Stimulated activated CD4-positive, alpha-beta T cell treated with anti-CD3 and anti-CD28 coated beads, Interleukin-12 subunit alpha, Interleukin-12 subunit beta, amount 100 ng/mL, for 24 hours (primary cell): Measurements from ENCODE around the gene CDK17.

Source experiments
- DNase-seq, 2 experiments: peaks; one replicate each; pipeline ENCODE4 v3.0.0-alpha.2; 2020; ENCODE audit warnings: low read depth in 2 of 2

CDK17 gene

DNA sequence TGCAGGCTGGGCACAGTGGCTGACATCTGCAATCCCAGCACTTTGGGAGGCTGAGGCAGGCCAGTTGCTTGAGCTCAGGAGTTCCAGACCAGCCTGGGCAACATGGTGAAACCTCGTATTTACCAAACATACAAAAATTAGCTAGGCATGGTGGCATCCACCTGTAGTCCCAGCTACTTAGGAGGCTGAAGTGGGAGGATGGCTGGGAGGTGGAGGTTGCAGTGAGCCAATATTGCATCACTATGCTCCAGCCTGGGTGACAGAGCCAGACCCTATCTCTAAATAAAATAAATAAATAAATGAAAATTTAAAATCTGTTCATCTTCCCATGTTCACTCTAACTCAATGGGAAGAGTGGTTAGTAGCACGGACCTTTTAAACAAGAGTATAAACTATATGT, 134.8 kb downstream of the CDK17 start:
- DNase-seq = no peak

GRCh38 chr12:96263449-96263902, 136.8 kb downstream of the CDK17 start:
- DNase-seq = no peak

DNA sequence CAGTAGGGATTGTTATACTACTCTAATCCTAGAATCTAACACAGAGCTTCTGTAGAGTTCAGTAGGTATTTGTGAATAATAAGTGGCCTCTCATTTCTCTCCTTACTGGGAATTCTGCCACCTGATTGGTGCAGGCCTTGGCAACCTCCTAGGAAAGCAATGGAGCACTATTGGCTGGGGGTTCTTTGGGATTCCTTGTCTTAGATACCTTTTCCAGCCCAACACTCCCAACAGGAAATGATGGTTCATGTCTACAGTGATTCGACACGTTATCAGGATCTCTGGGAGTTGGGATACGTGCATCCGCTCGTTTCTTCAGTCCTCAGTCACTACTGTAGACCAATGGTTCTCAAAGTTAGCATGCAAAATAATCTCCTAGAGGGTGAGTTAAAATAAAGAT, 138.7 kb downstream of the CDK17 start:
- no peak for DNase-seq

GRCh38 chr12:96260644-96261043, 139.6 kb downstream of the CDK17 start:
- no peak for DNase-seq

- DNase-seq = no peak
These were observed 140.0 kb downstream of the CDK17 start for GRCh38 chr12:96260231-96260630.

DNA sequence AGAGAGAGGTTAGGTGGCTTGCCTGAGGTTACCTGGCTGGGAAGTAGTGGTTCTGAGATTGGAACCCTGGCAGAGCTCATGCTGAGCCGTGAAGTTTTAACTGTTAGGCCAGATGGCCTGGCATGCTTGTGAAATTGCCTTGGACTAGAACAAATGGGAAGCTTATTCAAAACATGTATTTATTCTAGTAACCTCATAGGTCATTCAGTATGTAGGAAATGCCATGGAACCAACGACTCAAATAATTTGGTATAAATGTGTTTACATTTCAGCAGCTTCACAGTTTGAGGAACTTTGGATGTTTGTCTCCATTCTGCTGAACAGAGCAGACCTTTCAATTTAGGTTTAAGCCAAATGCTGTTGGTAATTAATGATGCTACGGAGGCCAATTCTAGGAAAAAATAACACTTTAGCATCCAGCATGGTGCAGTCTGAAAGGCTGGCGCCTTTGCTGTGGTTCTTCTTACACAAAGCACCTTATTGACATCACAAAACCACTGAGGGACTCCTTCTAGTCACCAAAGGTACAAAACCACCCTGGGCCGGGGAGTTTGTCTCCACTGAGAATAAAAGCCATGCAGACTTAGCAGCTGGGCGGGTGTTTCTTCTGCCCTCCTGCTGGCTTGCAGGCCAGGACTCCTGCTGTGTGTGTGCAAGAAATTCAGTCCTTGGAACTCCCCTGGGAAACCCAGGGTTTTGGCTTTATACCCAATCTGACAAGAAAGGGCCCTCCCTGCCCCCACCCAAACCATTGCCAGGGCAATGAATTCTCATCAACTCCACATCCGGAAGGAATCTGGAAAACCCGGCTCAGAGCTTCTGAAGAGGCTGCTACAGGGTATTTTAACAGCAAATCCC, 141.9 kb downstream of the CDK17 start:
- DNase-seq = no peak

DNA sequence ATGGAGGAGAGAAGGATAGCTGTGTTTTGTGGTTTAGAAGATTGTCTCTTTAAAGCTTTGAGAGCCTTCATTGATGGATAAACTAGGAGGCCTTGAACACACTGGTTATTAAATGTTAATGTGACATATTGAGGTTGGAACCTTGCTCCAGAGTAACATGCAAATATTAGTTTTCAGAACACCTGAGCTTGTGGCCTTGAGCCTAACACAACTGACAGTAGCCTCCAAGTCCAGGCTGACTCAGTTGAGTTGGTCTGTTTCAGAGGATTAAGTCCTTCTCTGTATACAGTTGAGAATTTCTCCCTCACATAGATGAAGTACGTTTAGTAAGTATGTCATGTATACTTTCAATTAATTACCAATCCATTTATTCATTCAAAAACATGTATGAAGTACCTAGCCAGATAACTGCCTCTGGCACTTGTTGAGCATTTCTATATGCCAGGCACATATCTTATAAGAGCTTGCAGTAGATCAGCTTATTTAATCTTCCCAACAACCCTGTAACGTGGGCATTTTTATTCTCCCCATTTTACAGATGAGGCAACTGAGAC, 142.6 kb downstream of the CDK17 start:
- no peak for DNase-seq

DNA sequence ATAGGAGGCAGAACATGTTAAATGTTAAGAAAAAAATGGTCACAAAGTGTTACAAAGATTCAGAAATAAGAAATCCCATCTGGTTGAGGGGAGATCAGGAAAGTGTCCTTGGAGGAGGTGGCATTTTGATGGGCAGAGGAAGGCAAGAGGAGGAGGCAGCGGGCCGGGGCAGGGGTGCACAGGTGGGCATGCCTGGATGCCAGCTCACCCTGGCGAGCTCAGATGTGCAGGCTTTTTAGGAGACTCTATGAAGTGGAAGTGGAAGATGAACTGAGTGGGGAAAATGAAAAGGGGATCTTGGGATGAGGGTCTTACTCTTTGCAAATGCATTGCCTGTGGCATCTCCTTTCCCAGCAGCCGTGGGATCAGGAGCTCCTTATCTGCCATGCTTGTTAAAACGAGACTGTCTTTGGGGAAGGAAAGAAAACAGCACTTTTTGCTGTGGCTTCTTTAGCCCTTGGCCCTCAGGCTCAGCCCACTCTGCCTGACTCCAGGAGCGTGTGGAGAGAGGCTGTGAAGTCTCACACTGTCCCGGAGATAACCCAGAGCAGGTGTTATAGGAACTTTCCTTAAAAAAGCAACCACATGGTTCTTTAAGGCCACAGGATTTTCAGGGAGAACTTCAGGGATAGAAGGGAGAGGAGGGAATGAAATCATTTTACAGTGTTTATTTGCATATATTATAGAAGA, 143.4 kb downstream of the CDK17 start:
- no peak for DNase-seq

DNA sequence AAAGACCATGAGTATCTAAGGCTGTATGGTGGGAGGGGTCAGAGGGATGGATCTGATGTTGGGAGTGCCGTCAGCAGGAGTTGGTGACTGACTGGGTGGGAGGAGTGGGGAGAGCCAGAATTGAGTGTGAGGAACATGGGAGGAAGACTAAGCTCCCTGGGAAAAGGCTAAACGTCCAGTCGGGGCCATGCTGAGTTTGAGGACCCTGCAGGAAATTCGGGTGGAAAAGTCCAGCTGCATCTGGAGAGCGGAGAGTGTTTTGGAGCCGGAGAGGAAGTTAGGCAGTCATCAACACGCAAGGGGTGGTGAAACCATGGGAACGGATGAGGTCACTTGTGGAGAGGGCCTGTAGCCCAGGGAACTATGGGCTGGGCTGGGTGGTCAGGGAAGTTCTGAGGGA, 145.2 kb downstream of the CDK17 start:
- DNase-seq = no peak

DNA sequence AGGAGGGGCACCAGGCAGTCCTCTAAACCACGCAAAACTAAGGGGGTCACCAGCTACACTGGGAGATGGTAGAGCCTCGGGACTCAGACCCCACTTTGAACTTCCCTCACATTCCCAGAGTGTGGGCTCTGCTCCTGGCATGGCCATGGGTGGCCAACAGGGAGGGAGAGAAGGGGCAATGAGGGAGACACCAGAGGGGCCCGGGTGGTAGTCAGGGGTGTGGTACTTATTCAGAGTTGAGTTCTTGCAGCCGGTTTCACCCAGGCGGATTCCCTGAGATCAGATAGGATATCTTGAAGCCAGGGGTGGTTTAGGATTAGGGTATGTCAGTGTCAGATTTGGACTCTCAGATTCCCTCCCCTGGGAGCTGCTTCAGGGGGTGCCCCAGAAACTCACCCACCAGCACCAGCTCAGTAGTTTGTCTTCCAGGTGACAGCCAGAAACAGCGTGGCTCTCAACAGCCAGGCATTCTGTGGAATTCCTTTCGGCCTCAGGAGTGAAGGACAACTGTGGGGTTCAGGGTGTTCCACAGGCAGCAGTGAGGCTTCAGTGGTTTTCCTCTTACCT, 150.0 kb downstream of the CDK17 start:
- no peak for DNase-seq

GRCh38 chr12:96249196-96250118, 150.8 kb downstream of the CDK17 start:
- no peak for DNase-seq

- DNase-seq = no peak
These were observed 151.9 kb downstream of the CDK17 start for GRCh38 chr12:96248136-96248931.

DNA sequence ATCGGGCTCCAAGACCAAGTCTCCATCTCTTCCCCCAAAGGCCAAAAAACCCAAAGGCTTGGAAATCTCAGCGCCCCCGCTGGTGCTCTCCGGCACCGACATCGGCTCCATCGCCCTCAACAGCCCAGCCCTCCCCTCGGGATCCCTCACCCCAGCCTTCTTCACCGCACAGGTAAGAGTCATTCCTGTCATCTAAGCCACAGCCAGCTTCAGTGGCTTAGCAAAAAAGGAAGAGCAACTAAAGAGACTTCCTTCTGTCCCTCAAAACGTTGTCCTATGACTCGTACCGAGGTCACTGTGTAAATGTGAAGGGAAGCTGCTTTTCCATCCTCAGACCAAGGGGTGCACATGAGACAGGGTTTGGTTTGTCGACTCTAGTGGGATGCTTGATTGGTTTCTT, 152.7 kb downstream of the CDK17 start:
- DNase-seq = no peak

- DNase-seq = no peak
These were observed 153.2 kb downstream of the CDK17 start for GRCh38 chr12:96246926-96247505.

- DNase-seq = no peak
These were observed 155.4 kb downstream of the CDK17 start for GRCh38 chr12:96244826-96245225.

- no peak for DNase-seq
These were observed 157.6 kb downstream of the CDK17 start for GRCh38 chr12:96242597-96242996.

GRCh38 chr12:96241846-96242256, 158.4 kb downstream of the CDK17 start:
- no peak for DNase-seq

GRCh38 chr12:96241431-96241830, 158.8 kb downstream of the CDK17 start:
- DNase-seq = no peak

DNA sequence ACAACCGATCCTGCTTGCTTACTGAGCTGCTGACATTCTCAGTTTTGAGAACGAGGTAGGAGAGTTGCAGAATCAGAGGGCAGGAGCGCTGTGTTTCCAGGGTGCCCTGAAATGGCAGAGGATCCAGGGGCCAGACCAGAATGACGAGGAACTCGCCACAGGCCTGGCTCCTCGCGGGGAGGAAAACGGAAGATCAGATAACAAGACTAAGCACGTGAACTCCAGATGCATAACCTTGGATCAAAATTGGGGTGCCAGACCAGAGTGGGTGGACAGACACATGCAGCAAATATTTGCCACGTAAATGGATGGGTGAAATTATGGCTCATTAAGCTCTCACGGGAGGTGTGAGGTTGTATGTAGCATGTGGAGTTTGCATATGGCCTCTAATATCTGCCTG, 159.6 kb downstream of the CDK17 start:
- no peak for DNase-seq
